COLO668 (cell line): ENCODE results near the gene TRDN.
"Not testable (repeated sequence)": the region's sequence is repeated elsewhere in the genome, so short reads cannot be mapped to it uniquely, and the experiment has no call there.

Source experiments
- DNase-seq: peaks from one replicate; lab custom pipeline; 2025; ENCODE audit not compliant: unreplicated experiment; lab: John Stamatoyannopoulos, UW

Gene TRDN

GRCh38 chr6:123314459-123314858 is 322.3 kb downstream of the TRDN start:
- not testable (repeated sequence) for DNase-seq

- no peak for DNase-seq
Observed at GRCh38 chr6:123309130-123309529, 327.6 kb downstream of the TRDN start.

GRCh38 chr6:123306334-123306733 is 330.4 kb downstream of the TRDN start:
- DNase-seq: no peak

- no peak for DNase-seq
Observed at GRCh38 chr6:123295672-123296071, 341.1 kb downstream of the TRDN start.

GRCh38 chr6:123295181-123295580 is 341.6 kb downstream of the TRDN start:
- DNase-seq: no peak

GRCh38 chr6:123288649-123289048 is 348.1 kb downstream of the TRDN start:
- DNase-seq: no peak

- DNase-seq: no peak
Observed at GRCh38 chr6:123276546-123276980, 360.2 kb downstream of the TRDN start.

GRCh38 chr6:123263981-123264380 is 372.8 kb downstream of the TRDN start:
- no peak for DNase-seq

GRCh38 chr6:123240626-123241025 is 396.1 kb downstream of the TRDN start:
- DNase-seq: no peak

GRCh38 chr6:123233336-123233735 is 403.4 kb downstream of the TRDN start:
- no peak for DNase-seq

GRCh38 chr6:123227789-123228188 is 409.0 kb downstream of the TRDN start:
- not testable (repeated sequence) for DNase-seq

GRCh38 chr6:123226398-123226797 is 410.4 kb downstream of the TRDN start:
- DNase-seq: no peak

GRCh38 chr6:123224077-123224476 is 412.7 kb downstream of the TRDN start:
- DNase-seq: no peak

- DNase-seq: no peak
Observed at GRCh38 chr6:123223461-123223860, 413.3 kb downstream of the TRDN start.

- no peak for DNase-seq
Observed at GRCh38 chr6:123215211-123215610, 421.5 kb downstream of the TRDN start.

- DNase-seq: no peak
Observed at GRCh38 chr6:123214433-123214832, 422.3 kb downstream of the TRDN start.

- DNase-seq: no peak
Observed at GRCh38 chr6:123213921-123214320, 422.8 kb downstream of the TRDN start.

- DNase-seq: no peak
Observed at GRCh38 chr6:123211777-123212545, 424.8 kb downstream of the TRDN start.

GRCh38 chr6:123210645-123211044 is 426.1 kb downstream of the TRDN start:
- DNase-seq: no peak

GRCh38 chr6:123207967-123208510 is 428.7 kb downstream of the TRDN start:
- DNase-seq: no peak

- DNase-seq: no peak
Observed at GRCh38 chr6:123203928-123204327, 432.8 kb downstream of the TRDN start.

GRCh38 chr6:123201869-123202372 is 434.8 kb downstream of the TRDN start:
- DNase-seq: no peak

GRCh38 chr6:123193298-123193697 is 443.5 kb downstream of the TRDN start:
- DNase-seq: no peak
